ENCODE data around the gene NEK3.
A peak's percentile ranks its signal among the peaks of the same experiment; 100 is the strongest.
"Not testable (repeated sequence)": the region's sequence is repeated elsewhere in the genome, so short reads cannot be mapped to it uniquely, and the experiment has no call there.

Gene NEK3

DNA sequence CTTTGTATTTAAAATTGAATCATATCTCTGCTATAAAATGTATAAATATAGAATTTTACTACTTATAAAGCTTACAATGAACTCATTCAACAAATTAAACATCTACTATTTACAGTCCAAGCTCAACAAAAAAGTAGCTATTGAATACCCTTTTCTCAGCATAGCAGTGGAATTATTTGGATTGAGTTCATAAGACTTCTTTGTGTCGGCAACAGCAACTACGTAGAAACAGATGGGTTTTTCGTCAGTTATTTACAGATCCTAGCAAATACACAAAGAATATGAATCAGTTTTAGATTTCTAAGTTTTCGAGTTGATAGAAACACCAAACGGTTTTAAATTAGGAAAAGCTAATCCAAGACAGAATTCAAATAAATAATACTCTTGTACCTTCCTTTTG lies 10.4 kb upstream of the NEK3 start:
- DNase-seq, result no peak

DNA sequence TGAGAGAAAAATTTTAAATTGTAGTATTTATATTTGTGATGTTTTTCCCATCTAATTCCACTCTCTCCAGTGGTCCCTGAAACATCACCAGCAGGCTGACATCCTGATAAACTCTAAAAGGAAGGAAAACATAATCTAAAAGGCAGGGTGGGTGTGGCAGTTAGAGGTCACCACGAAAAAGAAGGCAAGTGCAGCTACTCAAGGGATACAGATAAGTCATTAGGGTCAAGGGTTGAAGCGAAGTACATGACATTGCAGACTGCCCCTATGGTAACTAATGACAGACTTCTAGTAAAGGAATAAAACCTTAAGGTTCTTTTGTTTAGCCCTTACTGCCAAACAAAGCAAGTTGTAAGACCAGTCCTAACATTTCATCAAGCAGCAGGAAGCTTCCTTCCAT lies 6.0 kb upstream of the NEK3 start:
- no peak for DNase-seq

DNA sequence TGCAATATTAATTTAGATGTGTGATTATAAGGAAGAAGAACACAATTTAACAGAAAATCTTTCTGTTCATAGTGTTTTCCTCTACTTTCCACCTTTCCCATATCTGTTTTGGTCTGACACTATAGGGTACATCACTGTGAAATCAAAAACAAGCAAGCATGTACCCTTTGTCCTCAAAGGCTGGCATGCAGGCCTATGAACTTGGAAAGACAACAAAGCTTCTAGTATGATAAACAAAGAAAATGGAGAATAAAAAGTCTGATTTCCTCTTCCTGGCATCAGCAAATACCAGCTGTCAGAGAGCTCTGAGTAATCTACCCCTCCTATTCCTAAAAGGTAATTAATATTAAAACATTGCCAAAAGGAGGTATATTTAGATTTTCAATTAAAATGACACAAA lies 5.6 kb upstream of the NEK3 start:
- DNase-seq, result no peak

DNA sequence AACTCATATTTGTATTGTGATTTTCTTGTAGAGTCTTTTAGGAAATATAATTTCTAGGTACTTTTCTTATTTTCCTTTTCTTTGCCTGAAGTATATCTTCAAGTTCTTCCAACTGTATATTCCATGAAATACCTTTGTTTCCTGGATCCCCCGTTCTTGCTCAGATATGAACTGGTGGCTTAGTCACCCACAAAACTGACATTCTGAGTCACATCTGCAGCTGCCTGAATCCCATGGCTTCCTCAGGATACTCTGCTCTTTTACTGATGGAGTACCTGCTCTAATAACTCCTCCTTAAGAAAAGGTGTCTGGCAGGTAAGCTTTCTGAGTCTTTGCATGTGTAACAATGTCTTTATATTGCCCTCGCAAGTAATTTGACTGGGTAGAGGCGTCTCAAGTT lies 4.5 kb upstream of the NEK3 start:
- not testable (repeated sequence) for DNase-seq

DNA sequence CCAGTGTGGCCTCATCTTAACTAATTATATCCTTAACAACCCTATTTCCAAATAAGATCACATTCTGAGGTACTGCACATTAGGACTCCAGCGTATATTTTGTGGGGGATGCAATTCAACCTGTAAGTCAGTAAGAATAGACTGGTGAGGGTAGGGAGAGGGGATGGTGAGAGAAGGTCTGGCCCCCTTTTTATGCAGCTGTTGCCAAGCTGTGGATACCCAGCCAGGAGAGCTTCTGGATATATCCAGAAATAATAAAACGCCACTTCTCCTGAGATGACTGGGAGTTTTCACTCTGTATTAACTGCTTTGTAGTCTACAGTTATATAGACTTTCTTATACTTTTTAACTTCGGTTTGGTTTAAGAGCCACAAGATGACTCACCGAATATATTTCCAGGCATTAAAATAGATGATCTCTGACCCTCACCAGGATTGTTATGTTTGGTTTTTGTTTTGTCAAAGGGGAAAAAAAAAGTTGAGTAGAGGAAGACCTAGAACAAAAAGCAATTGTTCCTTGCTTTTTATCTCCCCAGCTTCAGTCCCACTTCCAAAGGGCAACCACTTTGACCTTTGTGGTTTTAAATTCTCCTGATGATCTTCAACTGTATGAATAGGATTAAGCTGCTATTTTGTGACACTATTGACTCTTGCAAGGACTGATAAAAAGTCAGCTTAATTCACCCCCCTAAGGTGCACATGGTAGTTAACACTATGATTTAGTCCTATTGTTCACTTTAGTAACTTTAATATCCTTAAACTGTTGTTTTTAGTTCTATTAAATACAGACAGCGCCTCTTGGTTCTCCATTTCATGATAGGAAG lies 3.1 kb upstream of the NEK3 start:
- DNase-seq, result no peak

DNA sequence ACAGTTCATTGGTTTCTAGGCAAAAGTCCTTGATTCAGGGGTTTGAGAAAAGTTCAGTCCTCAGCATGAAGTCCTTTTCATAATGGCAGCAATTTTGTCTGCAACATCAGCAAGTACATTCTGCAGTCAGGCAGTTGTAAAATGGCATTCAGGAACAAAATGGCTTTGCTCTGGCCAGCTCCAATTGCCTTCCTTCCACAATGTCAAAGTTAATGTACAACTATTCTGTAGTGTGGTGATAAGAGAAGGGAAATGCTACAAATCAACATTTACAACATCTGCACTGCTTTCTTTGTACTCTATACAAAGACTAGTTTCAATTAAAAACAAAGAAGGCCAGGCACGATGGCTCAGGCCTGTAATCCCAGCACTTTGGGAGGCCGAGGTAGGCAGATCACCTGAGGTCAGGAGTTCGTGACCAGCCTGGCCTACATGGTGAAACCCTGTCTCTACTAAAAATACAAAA lies 1.8 kb upstream of the NEK3 start:
- no peak for DNase-seq

DNA sequence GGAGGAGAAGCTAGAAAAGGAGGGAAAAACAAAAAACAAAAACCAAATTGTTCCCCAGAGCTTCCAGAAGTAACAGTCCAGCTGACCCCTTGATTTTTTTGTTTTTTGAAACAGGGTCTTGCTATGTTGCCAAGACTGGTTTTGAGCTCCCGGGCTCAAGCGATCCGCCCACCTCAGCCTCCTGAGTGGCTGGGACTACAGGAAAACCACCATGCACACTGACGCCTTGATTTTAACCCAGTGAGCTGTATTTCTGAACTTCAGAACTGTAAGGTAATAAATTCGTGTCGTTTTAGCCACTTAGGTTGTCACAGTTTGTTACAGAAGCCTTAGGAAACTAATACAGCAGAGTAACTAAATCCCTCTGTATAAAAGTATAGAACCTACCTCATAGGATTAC lies 1.1 kb upstream of the NEK3 start:
- no peak for DNase-seq

DNA sequence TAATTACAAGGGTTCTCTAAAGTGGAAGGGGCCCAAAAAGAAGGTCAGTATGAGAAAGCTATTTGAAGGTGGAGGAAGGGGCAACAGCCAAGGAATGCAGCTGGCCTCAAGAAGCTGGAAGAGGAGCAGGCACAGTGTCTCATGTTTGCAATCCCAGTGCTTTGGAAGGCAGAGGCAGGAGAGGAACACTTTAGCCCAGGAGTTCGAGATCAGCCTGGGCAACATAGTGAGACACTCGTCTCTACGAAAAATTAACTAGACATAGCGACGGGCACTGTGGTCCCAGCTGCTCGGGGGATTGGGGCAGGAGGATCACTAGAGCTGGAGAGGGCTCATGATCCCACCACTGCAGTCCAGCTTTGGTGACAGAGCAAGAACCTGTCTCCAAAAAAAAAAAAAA lies 656 bp upstream of the NEK3 start:
- DNase-seq, result no peak

DNA sequence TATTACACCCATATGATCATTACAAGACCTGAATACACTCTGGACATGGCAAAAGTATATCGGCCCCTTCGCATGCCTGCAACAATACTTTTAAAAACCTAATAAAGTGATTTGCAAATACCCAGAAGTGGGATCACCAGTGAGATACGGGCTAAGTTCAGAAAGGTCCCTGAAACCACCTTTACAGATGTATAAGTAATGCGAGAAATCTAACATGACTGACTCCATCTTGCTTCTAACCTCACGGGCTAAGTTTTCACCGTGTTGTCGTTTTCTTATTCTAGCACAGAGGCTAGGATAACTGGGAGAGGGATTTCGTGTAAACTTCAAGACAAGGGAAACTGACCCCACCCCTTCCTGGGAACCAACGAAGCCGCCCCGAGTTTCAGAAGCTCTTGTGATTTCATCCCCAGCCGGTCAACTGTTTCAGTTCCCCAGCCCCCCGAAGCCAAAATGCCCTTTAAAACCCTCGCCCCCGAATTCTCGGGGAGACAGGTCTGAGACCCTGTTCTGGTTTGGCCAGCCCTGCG lies 703 bp downstream of the NEK3 start:
- no peak for DNase-seq

DNA sequence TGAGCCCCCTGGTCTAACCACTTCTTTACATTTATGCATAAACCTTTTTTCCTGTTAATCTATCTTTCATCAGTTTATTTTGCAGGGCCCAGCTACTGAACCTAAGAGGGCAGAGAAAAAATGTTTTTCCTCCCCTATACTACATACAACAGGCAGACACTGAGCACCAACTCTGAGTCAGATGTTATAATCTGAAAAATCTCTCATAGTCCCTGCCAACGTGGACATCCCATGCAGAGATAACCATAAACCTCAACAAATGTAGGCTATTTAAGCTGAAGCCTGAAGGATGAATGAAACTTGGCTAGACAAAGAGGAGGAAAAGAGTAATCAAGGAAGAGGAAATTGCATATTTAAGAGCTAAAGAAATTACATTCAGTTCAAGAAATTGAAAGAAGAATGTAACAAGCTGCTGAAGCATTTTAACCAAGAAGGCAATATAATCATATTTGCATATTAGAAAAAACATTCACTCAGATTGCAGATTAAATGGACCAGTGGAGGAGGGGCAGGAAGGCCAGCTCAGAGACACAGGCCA lies 2.6 kb downstream of the NEK3 start:
- DNase-seq, result no peak

DNA sequence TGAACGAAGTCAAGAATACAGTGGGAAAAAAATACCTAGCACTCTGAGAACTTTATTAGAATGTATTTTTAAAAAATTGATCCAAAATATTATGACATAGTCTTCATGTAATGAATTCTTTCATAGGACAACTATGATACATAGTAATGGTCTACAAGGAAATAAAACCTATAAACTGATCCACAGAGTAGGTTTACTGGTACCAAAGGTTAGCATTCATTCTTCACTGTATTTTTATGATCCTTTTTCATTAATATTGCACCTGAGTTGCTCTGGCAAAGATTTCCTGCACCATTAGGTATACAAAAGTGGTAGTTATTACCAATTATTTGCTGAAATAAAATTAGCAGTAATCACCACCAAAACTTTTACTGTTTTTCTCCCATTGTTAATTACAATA lies 4.2 kb downstream of the NEK3 start:
- DNase-seq, result no peak

DNA sequence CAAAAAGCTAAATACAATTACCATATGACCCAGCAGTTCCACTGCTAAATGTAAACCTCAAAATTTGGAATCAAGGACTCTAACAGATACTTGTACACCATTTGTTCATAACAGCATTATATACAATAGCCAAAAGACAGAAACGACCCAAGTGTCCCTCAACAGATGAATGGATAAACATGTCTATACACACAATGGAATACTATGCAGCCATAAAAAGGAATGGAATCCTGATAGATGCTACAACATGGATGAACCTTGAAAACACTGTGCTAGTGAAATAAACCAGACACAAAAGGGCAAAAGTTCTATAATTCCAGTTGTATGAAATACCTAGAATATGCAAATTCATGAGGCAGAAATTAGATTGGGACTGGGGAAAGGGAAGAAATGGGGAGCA lies 12.2 kb downstream of the NEK3 start:
- DNase-seq, result no peak

DNA sequence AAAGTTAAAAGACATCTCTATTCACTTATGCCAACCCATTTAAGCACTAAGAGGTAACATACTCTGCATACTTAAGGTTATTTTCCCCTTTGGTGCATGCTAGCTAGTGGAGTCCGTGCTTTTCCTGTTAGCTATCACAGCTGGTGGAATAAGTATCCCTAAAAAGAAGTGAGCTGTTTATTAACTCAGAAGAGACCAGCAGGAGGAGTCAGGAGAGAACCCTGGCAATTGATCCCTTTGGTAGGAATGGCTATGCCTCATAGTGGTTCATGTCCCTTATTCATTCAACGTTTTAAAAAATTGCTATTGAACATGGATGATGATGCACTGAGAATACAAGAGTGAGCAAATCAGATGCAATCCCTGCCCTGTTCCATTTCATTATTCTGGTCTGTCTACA lies 18.1 kb downstream of the NEK3 start:
- DNase-seq, result no peak

DNA sequence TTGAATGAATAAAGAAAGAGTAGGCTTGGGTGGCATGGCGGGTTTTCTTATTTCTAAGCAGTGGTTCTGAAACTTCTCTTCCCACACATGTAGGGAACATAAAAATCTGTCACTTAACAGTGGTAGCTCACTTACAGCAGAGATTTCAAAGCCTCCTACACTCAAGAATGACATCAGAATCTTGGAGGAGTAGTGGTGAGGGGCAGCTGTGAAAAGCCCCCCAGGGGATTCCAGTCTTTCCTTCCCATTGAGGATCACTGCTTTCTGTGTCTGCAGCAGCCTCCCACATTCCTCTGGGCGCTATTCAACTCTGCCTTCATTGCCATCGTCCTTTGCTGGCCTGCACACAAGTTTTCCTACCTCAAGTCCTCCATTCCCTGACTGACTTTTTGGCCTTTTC lies 21.9 kb downstream of the NEK3 start:
- no peak for DNase-seq

DNA sequence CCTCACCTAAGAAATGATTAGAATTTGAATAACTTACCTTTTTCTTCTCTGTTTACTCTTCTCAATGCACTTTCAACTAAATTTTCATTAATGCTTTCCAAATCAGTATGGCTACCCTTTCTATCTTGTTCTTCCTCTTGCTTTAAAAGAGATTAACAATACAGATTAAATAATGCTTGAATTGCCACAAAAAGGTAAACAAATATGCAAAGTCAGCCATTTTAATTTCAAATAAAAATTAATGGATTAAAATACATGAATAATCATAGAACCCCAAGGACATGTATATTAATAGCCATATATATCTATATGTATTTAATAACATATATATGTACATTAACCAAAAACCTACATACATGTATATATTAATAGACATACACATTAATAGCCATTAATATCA lies 22.6 kb downstream of the NEK3 start:
- DNase-seq, result no peak

DNA sequence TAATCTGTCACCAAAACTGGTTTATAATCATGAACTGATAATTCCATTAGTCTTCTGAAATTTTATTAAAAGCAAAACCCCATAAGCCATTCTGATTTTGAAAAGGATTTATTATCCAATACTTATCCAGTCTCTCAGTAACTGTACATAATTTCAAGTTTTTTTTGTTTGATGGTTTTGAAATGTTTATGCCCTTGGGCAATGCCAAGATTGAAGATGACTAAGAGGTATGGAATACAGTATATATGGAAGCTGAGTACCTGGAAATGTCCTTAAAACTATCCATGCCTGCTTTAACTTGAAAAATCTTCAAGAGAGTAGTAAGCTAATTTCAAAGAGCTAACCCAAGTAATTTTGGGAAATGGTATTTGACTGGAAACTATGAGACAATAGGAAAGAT lies 28.8 kb downstream of the NEK3 start:
- DNase-seq, result no peak

DNA sequence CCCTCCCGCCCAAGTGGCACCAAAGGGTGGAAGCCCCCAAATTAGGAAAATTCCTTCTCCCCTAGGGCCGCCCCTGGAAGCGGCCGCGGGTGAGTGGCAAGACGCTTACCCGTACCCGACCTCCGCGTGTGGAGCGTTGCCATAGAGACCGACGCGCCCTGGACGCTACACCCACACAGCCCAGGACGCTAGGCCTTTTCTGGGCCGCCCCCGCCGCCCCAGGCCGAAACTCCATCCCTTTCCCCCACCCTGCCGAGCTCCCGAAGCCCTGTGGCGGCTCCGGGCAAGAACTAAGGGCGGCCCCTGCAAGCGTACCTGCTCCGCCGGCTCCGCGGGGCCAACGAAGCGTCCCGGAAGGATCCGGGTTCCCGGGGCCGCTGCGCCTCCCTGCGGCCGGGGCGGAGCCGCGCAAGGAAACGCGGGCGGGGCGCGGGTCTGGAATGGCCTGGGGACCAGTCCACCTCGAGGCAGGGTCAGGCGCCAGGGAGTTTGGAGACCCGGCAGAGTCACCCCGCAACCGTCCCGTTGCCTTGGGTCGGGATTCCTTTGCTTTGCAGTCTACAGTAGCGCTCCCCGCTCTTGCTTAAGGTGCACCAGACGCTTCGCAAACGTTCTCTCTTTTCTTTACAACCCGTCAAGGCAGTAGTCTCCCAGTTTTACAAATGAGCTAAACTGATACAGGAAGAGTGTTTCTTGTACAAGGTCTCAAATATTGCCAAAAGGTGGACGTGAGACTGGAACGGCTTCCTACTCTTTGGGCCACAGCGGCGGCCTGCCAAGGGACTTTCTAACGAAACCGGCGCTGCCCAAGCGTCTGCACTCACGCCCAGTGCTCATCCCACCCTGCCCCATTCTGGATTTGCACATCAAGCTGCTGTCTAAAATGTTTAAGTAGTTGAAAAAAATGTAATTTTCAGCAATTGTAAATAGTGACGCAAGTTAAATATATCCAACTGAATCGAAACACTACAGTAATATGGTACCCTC lies 30.4 kb downstream of the NEK3 start, which contains the start of gene NEK5:
NEK5 (minus strand) TSS at position 360 of the 987 bp plus-strand sequence. CDS start 1,591 bp downstream, outside the sequence.
- DNase-seq, result no peak

DNA sequence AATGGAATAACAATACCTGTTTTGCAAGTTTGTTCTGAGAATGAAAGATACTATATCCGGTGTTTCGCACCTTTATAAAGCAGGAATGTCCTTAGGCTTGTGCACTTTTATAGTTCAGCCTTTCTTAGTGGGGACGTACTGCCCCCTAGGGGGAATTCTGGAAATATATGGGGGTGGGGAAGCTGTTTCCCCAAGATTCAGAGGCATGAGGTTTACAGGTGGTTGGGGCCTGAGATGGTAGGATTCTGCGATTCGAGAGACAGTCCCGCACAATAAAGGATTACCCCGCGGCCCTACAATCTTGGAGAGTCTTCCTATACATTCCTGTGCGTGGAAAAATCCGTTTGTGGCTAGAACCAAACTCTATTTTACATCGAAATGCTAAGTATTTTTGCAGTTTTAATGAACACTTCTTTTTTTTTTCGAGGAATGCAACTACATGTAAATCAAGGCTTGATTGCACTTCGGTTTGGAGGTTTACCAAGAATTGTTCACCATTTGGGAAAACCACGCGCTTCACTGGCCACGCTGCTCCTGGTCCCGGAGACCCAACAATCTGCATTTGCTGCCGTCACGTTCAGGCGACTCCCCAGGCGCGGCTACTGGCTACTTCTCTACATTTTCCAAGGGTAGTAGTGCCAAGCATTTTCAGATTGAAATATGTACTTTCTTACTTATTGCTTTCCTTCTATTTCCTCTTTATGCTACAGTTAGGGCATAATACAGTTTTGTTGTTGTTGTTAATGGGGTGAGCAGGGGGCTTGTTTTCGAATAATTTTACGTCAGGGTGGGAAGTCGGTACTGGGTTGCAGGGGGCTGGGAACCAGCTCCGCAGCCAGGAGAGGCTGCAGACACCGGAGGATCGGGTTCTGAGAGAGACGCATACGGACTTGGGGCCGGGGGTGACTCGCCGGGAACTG lies 31.4 kb downstream of the NEK3 start:
- DNase-seq, result peak; percentile 45

DNA sequence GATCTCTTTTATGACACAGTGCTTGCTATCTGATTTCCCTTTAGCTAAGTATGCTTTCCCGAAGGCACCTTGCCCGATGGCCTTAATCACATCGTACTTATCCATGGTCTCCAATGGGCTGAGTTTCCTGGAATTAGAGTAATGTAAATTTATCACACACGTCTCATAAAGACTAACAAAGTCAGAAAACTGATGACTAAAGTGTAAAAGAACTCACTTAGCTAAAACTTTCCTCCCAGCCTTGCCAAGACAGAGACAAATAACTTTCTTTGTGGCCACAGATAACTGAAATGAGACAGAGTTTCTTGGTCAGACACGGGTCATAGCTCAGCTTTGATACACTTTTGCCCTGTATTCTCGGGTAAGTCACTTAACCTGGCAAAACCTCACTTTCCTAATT lies 32.0 kb downstream of the NEK3 start:
- DNase-seq, result no peak

DNA sequence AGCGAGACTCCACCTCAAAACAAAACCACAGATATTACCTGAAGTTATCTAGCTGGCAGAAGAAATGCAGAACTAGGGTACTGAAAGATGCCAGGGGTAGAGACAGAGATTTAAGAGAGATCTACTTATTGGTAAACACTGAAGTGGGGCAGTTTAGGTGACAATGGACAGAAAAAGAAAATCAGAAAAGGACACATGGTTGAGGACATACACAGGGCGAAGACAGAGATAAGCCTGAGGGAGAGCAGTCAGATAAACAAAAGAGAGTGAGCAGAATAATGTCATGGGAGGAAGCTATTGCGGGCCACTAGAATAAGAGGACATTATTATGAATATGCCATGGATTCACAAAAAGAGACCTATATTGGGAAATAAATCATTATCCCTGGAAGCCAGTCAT lies 33.9 kb downstream of the NEK3 start:
- DNase-seq, result no peak

DNA sequence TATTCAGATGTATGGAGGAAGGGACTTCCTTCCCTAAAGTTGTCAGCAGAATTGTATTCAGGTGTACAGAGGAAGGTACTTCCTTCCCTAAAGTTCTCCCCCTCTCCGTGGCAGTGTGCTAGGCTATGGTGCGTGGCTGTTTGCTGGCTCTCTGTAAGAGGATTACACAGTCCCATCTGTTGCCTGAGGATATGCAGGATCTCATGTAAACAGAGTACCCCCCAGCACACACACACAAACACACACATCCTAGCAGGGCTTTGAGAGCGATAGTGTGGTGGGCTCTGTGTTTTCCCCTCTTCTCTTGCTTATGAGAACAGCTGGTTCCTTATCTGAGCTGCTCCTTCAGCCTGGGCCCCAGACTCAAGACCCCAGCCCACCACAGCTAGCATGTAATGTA lies 40.8 kb downstream of the NEK3 start:
- no peak for DNase-seq

DNA sequence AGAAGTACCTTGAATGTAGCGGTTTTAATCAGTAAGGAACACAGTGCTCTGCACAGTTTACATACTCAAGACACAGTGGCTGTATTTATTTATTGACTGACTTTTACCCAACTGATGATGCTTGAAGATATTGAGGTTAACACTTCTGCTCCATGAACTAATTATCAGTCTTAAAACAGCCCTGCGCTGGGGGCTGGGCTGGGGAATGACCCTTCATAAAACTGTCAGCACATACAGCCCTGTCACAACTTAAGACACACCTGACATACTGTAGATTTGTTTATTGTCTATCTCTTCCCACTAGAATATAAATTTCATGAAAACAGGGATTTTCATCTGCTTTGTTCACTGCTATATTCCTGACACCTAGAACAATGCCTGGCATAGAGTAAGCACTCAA lies 41.3 kb downstream of the NEK3 start:
- no peak for DNase-seq
